Body of pancreas (tissue), 4 donors: ENCODE data around the gene TMA7B.

Source experiments
- CTCF ChIP-seq, 7 experiments: fragments of 450-650 bp in 4 of 7; fragments of 200-600 bp in 3 of 7; sonication (generic) in 3 of 7; IDR thresholded peaks; one replicate each; pipeline ENCODE4 v1.5.1; 2016 to 2019; ENCODE audit warnings: antibody characterized with exemption in 7 of 7
- POLR2A ChIP-seq, 3 donors: fragments of 450-650 bp; IDR thresholded peaks; one replicate each; pipeline ENCODE4 v1.6.1; 2016; ENCODE audit warnings: antibody characterized with exemption in 3 of 3, mild to moderate bottlenecking in 2 of 3

- TF ChIP-seq CTCF (IDR thresholded peaks at IDR 0.05) (no peak), POLR2A (IDR thresholded peaks at IDR 0.05) (no peak)
These were observed 40.0 kb upstream of the TMA7B start for GRCh38 chr22:39920134-39920743.
